GM12872 (cell line): ENCODE measurements around the gene NDC1.

Experiments
- TF ChIP-seq, protein P1 (sequence below): IDR thresholded peaks from 3 replicates; pipeline ENCODE4 v1.5.1; 2011; ENCODE audit warnings: low read depth, mild to moderate bottlenecking, low read length, moderate library complexity; ENCODE audit not compliant: insufficient read depth

NDC1 gene

DNA sequence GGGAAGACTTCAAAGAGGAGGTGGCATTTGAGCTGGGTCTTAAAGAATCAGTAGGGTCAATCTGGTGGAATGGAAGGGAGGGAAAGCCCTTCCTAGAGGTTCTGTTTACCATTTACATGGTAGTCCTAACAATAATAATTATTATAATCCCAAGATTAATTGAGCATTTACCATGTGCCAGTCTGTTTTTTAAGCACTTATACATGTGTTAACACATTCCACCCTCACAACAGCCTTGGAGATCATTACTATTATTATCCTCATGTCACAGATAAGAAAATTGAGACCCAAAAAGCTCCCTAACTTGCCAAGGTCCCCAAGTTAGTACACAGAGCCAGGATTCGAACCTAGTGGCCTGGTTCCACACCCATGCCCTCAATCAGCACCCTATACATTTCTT lies 109.9 kb downstream of the NDC1 start:
- TF ChIP-seq, protein P1, sequence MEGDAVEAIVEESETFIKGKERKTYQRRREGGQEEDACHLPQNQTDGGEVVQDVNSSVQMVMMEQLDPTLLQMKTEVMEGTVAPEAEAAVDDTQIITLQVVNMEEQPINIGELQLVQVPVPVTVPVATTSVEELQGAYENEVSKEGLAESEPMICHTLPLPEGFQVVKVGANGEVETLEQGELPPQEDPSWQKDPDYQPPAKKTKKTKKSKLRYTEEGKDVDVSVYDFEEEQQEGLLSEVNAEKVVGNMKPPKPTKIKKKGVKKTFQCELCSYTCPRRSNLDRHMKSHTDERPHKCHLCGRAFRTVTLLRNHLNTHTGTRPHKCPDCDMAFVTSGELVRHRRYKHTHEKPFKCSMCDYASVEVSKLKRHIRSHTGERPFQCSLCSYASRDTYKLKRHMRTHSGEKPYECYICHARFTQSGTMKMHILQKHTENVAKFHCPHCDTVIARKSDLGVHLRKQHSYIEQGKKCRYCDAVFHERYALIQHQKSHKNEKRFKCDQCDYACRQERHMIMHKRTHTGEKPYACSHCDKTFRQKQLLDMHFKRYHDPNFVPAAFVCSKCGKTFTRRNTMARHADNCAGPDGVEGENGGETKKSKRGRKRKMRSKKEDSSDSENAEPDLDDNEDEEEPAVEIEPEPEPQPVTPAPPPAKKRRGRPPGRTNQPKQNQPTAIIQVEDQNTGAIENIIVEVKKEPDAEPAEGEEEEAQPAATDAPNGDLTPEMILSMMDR, result no peak

DNA sequence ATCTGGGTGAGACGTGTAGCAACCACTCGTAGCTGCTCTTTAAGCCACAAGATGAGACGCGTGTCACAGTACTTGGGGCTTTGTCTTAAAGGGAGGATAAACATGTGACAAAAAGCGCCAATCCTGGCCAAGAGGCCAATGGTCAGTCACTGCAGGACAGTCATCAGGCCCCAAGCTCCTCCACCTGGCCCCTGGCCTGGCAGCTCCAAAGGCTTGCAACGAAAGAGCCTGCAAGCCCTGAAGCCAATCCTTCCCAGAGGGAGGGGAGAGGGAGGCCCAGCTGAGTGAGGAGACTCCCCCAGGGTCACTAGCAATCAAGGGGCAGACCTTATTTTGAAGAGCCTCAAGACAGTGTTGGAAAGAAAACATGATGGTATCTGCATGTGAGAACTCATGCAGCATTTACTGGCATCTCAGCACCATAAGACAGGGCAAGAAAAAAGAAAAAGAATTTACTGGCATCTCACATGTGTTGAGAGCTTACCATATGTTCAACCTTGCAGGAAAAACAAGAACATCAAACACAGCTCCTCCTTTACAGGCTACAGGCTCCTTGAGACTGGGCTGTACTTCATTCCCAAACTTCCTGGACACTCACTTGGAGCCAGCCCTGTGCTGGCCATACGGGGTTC lies 110.5 kb downstream of the NDC1 start:
- TF ChIP-seq, protein P1, result no peak

DNA sequence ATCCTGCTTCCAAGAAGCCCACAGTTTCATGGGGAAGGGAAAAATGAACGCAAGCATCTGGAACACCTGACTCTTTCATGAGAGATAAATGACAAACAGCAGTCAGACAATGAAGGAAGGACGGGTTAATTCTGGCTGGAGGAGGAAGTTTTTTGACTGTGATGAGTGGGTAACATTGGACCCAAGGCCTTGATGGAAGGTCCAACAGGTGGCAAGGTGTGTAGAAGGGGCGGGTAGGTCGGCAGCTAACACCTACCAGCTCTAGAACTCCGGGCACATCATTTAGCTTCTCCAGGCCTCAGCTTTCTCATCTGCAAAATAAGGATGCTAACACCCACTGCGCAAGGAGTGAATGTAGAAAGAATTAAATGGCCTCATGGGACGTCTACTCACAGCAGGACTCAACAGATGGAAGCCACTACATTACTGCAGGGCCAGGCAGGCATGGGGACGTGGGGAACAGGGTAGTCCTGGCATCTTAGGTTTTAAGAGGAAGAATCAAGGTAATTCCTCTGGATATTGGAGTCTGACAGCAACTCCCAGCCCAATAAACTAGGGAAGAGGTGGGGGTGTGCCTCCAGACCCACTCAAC lies 112.0 kb downstream of the NDC1 start:
- TF ChIP-seq, protein P1, result no peak

DNA sequence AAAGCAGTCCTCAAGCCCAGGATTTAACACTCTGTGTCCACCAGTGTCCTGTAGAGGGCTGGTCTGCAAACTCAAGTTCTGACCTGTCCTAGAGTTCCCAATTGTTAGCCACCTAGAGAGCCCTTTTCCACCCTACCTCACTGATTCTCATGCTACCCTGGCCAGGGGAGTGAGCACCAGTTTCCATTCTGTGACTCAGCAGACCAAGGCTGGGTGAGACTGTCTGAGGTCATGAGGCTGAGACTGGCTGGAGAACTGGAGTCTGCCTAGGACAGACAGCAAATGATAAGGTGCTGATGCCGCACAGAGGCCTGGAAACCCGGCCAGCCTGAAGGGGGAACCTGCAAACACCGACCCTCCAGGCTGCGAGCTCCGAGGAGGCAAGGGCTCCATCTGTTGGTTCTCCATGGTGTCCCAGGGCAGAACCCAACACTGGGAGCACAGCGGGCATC lies 112.8 kb downstream of the NDC1 start:
- TF ChIP-seq, protein P1, result no peak

DNA sequence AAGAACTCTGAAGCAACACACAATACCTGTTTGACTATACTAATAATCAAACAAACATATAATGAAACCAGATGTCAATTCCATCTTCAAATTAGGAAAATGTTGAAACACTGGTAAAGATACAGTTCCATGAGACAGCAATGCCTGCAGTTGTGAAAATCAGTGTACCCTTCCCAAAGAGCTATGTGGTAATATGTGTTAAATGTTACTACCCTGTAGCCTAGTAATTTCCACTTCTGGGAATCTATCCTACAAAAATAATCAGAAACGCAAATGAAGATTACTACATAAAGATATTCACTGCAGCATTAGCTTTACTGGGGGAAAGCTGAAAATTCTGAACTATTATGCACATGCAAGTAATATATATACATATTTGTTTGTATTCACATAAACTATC lies 116.1 kb downstream of the NDC1 start:
- TF ChIP-seq, protein P1, result no peak

DNA sequence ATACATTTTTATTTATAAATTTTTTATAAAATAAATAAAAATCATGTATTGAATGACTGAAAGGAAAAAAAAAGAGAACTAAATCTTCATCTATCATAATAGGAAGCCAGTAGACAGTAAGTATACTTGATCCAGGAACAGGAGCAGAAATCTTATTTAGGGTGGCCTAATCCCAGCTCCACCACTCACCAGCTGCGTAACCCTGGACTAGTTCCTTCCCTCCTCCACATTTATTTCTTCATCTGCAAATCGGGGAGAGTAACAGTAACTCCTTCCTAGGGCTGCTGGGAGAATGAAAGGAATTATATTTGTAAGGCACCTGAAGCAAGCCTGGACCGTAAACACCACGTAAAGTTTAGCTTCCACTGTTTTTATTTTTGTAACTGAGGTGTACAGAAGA lies 117.0 kb downstream of the NDC1 start:
- TF ChIP-seq, protein P1, result no peak

DNA sequence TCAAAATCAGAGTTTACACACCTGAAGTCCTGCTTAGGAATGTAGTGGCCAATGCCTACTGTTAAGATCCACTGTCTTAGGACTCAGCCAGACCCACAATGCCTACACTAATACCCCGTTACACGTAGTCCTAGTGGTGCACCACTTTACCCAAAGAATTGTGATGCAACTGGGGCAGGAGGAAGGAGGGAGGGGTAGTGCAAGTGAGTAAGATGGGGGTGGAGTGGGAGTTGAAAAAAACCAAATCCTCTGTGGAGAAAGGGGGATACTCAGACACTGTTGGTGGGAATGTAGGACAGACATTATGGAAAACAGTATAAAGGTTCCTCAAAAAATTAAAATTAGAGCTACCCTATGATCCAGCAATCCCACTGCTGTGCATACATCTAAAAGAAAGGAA lies 118.6 kb downstream of the NDC1 start:
- TF ChIP-seq, protein P1, result no peak
